ENCODE data around the gene ZNF234.
"Not testable (repeated sequence)": the region's sequence is repeated elsewhere in the genome, so short reads cannot be mapped to it uniquely, and the experiment has no call there.

The ZNF234 gene

DNA sequence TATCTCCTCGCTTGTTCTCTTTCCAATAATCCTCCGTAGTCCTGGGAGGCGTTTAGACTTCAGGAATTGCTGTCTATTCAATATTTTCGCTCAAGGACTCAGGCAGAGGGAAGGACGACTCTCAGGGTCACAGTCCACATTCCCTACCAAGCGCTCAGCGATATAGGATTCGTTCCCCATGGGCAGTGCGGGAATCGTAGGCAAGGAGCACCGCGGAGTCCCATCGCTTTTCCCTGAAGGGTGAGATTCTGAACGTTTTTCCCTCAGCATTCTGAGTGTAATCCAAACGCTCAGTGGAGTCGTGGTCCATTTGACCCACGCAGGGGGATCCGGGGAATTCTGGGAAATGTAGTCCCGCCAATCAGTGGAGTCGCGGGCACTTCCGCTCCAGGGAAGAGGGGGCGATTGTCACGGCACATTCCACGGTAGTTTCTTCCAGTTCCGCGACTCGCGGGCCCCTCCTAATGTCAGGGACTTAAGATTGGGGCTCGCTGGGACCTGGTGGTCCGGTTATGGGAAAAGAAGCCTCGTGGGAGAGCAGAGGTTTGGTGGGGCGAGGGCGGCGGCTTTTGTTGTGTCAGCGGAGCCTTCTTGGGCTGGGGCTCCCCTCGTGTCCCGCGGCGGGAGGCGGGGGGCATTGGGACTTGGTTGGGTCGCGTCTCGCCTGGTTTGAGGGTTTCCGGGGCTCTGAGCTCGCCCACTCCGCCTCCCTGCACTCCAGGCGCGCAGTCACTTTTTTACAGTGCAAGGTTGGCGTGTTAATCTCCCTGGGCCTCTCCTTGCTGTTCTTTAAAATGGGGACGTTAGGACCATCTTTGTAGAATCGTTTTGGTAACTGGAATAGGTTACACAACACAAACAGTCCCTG is at the start of gene ZNF234:
Gene ZNF234 (plus strand): TSS at position 364 of the 868 bp plus-strand sequence. CDS start 3,079 bp downstream, outside the sequence.
- DNase-seq: peak; percentile 78

DNA sequence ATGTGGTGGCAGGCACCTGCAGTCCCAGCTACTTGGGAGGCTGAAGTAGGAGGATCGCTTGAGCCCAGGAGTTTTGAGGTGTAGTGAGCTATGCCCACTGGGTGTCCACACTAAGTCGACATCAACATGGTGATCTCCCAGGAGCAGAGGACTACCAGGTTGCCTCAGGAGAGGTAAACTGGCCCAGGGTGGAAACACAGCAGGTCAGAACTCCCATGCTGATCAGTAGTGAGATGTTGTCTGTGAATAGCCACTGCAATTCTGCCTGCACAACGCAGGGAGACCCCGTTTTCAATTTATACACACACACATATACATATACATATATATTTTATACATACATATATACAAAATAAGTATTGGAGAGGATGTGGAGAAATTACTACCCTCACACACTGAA is 49.2 kb upstream of the ZNF234 start:
- DNase-seq: no peak

DNA sequence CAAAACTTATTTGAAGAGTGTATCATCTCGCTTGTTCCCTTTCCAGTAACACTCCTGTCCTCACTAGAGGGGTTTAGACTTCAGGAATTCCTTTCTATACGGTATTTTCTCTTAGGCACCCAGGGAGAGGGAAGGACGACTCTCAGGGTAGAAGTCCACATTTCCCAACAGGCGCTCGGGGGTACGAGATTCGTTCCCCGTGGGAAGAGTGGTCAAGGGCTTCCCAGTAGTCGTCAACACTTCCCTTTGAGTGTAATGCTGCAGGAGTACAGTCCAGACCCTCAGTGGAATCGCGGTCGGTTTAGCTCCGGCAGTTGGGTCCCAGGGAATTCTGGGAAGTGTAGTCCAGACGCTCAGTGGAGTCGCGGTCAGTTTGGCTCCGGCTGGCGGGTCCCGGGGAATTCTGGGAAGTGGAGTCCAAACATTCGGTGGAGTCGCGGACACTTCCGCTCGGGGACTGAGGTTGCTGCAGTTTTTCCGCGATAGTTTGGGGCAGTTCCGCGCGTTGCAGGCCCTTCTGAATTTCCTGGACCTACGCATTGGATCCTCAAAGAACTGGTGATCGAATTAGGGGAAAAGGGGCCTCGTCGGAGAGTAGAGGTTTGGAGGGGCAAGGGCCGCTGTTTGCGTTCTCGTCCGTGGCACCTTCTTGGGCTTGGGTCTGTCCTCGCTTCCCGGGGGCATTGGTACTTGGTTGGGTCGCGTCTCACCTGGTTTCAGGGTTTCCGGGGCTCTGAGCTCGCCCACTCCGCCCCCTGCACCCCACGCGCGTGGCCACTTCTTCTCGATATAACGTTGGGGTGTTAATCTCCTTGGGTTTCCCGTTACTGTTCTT is 47.2 kb upstream of the ZNF234 start, which contains the start of gene ZNF224:
Gene ZNF224 (plus strand): TSS at position 431 of the 835 bp plus-strand sequence. CDS start 3,513 bp downstream, outside the sequence.
- DNase-seq: peak; percentile 89

DNA sequence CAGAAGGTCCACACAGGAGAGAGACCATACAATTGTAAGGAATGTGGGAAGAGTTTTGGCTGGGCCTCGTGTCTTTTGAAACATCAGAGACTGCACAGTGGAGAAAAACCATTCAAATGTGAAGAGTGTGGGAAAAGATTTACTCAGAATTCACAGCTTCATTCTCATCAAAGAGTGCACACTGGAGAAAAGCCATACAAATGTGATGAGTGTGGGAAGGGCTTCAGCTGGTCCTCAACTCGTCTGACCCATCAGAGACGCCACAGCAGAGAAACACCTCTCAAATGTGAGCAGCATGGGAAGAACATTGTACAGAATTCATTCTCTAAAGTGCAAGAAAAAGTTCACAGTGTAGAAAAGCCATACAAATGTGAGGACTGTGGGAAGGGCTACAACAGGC is 33.6 kb upstream of the ZNF234 start:
- no peak for DNase-seq

- DNase-seq: no peak
These were observed 31.9 kb upstream of the ZNF234 start for GRCh38 chr19:44109458-44109857.

DNA sequence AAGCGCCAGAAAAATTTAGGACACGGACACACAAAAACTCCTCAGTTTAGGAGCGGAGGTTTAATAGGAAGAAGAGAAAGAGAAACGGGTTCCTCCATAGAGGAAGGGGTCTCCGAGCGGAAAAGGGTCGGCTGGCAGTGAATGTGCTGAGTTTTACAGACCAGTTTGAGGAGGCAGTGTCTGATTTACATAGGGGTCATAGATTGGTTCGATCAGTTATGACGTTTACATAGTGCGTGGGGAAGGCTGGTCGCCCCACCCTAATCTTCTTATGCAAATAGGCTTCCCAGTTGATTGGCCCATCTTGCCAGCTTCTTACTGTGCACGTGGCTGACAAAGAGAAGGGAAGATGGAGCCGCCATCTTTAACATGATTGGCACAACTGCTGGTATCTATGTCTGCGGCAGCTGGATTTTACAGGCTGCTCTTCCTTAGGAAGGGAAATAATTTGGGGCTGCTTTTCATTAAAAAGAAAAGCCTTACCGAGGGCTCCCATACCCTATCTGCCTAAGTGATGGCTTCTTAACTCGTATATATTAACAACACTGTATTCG is 29.4 kb upstream of the ZNF234 start:
- DNase-seq: peak; percentile 25

- DNase-seq: no peak
These were observed 28.6 kb upstream of the ZNF234 start for GRCh38 chr19:44112802-44113137.

DNA sequence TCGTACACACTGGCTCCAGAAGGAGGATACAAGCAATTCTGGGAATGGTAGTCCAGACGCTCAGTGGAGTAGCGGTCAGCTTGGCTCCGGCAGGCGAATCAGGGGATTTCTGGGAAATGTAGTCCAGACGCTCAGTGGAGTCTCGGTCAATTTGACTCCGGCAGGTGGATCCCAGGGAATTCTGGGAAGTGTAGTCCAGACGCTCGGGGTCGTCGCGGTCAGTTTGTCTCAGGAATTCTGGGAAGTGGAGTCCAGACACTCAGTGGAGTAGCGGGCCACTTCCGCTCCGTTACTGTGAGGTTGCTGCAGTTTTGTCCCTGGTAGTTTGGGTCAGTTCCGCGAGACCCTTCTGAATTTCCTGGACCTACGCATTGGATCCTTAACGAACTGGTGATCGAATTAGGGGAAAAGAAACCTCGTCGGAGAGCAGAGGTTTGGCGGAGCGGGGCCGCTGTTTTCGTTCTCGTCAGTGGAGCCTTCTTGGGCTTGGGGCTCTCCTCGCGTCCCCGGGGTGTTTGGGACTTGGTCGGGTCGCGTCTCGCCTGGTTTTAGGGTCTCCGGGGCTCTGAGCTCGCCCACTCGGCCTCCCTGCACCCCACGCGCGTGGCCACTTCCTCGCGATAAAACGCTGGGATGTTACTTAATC is 28.1 kb upstream of the ZNF234 start, which contains the start of gene ZNF225:
Gene ZNF225 (plus strand): TSS at position 262 of the 646 bp plus-strand sequence. CDS start 2,429 bp downstream, outside the sequence.
- peak; percentile 89 for DNase-seq

DNA sequence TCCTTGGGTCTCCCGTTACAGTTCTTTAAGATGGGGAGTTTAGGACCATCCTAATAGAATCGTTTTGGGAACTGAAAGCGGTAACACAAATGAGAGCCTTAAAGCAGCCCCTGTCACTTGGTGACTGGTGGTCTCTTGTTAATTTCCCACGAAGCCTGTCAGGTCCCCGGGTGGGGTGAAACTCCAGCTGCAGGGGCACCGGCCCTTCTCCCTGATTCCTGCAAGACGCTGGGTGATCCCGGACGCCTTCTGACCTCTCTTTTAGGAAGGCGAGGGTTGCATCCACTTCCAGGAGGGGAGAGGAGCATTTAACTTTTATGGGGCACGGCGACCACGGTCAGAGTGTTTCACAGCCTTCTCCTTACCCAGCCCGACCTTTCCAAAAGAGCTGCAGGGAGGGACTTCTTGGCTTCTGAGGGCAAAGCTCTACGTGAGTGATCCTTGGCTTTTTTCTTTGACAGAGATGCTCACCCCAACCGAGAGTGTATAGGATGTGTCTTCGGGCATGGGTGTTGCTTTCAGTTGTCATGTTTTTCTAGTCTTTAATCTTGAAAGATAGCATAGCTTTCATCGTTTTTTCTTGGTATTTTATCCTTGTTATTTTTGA is 27.5 kb upstream of the ZNF234 start:
- peak; percentile 11 for DNase-seq

- DNase-seq: not testable (repeated sequence)
These were observed 20.2 kb upstream of the ZNF234 start for GRCh38 chr19:44121162-44121561.

DNA sequence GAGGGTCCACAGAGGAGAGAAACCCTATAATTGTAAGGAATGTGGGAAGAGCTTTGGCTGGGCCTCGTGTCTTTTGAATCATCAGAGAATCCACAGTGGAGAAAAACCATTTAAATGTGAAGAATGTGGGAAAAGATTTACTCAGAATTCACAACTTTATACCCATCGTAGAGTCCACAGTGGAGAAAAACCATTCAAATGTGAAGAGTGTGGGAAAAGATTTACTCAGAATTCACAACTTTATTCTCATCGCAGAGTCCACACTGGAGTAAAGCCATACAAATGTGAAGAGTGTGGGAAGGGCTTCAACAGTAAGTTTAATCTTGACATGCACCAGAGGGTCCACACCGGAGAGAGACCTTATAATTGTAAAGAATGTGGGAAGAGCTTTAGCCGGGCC is 9.4 kb upstream of the ZNF234 start:
- DNase-seq: no peak

DNA sequence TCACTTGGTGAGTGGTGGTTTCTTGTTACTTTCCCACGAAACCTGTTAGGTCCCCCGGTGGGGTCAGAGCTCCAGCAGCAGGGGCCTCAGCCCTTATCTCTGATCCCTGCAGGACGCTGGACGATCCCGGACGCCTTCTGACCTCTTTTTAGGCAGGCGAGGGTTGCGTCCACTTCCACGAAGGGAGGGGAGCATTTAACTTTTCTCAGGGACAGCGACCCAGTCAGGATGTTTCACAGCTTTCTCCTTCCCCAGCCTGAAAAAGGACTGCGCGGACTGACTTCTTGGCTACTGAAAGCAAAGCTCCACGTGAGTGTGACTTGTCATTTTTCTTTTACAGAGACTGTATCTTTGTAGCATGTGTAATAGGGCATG is 692 bp downstream of the ZNF234 start:
- DNase-seq: peak; percentile 20

GRCh38 chr19:44149776-44150175 is 8.4 kb downstream of the ZNF234 start:
- DNase-seq: no peak

DNA sequence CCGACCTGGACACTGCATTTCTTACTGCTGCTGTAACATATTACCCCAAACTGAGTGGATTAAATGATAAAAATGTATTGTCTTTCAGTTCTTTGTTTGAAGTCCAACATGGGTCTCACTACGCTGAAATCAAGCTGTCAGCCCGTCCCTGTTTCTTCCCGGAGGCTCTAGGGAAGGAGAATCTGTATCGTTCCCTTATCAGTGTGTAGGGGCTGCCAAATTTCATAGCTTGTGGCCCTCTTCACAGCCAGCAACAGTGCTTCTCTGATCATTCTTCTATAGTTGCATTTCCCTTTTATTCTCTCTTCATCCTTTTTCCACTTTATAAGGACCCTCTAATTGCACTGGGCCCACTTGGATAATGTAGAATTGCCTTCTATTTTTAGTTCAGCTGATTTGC is 10.1 kb downstream of the ZNF234 start:
- no peak for DNase-seq

- no peak for DNase-seq
These were observed 15.1 kb downstream of the ZNF234 start for GRCh38 chr19:44156475-44156874.

DNA sequence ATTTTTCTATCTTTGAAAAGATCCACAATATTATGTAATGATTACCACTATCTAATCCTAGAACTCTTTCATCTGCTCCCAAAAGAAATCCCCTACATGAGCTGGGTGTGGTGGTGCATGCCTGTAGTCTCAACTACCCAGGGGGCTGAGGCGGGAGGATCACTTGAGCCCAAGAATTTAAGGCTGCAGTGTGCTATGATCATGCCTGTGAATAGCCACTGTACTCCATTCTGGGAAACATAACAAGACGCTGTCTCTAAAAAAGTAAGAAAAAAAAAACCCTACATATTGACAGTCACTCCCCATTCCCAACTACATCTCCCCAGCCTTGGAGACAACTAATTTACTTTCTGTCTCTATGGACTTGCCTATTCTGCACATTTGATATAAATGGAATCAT is 22.4 kb downstream of the ZNF234 start:
- no peak for DNase-seq

- DNase-seq: no peak
These were observed 22.9 kb downstream of the ZNF234 start for GRCh38 chr19:44164327-44164672.

GRCh38 chr19:44164673-44165512 is 23.5 kb downstream of the ZNF234 start, which contains the start of gene ZNF226:
ZNF226 (plus strand) TSS chr19:44165100; CDS start chr19:44170081, 4,981 bp downstream.
- peak; percentile 86 for DNase-seq

GRCh38 chr19:44170660-44171059 is 29.3 kb downstream of the ZNF234 start:
- not testable (repeated sequence) for DNase-seq

DNA sequence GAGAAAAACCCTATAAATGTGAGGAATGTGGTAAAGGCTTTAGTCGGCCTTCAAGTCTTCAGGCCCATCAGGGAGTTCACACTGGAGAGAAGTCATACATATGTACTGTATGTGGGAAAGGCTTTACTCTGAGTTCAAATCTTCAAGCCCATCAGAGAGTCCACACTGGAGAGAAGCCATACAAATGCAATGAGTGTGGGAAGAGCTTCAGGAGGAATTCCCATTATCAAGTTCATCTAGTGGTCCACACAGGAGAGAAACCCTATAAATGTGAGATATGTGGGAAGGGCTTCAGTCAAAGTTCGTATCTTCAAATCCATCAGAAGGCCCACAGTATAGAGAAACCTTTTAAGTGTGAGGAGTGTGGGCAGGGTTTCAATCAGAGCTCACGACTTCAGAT is 35.2 kb downstream of the ZNF234 start:
- no peak for DNase-seq

- DNase-seq: no peak
These were observed 39.6 kb downstream of the ZNF234 start for GRCh38 chr19:44180968-44181367.
